Endothelial cell of umbilical vein (primary cell): Measurements from ENCODE around the gene PEX5L. TPM values are rescaled to one million over a fixed set of nuclear protein-coding genes. Genes with fewer than 3 reads are reported as not detected.

ENCODE experiments used
- BruUV-seq: library from RNA; stranded (reverse); fragments of 400-500 nt; replicated peaks from 2 replicates; lab custom pipeline; 2021; lab: Mats Ljungman, UMichigan
- CTCF ChIA-PET: fragments of 300-600, 350-600 bp; sonication (Branson Sonifier 250); formaldehyde crosslinking; loops from one replicate; lab custom pipeline; 2021; ENCODE audit warnings: antibody characterized with exemption, inconsistent platforms; lab: Charles Lee
- POLR2A ChIA-PET: fragments of 300-600, 350-600 bp; sonication (Branson Sonifier 250); formaldehyde crosslinking; loops from one replicate; lab custom pipeline; 2021; ENCODE audit warnings: antibody characterized with exemption, inconsistent platforms; lab: Charles Lee
- DNase-seq: peaks from one replicate; pipeline ENCODE4 v3.0.0-alpha.2; 2011; ENCODE audit warnings: low read depth, low spot score
- FAIRE-seq: peaks from 2 replicates; lab custom pipeline; 2011; peaks lifted over from hg19 to GRCh38; lab: Jason Lieb, UNC
- H2AFZ ChIP-seq: 2 replicates; pipeline ENCODE4 v1.6.0; 2012; ENCODE audit warnings: low read depth, low read length, control low read depth, inconsistent platforms
- H3K27ac ChIP-seq: 2 replicates; pipeline ENCODE4 v1.5.1; 2011; ENCODE audit warnings: low read depth, mild to moderate bottlenecking, control low read depth, low read length, moderate library complexity; ENCODE audit not compliant: insufficient read depth
- H3K27me3 ChIP-seq, 2 experiments: 2 replicates each; pipeline versions ENCODE4 v1.6.0 to v1.6.1; 2011; ENCODE audit warnings: low read length in 2 of 2, mixed read lengths in 1 of 2; ENCODE audit not compliant: control insufficient read depth in 2 of 2, insufficient read depth in 2 of 2
- H3K36me3 ChIP-seq, 2 experiments: 2 replicates in 1 of 2; 3 replicates in 1 of 2; pipeline ENCODE4 v1.5.1; 2011; ENCODE audit warnings: low read length in 2 of 2, mild to moderate bottlenecking in 1 of 2, moderate library complexity in 1 of 2; ENCODE audit not compliant: control insufficient read depth in 2 of 2, insufficient read depth in 2 of 2; ENCODE audit errors: extremely low read depth in 1 of 2
- H3K4me1 ChIP-seq: 3 replicates; pipeline ENCODE4 v1.5.1; 2011; ENCODE audit warnings: mild to moderate bottlenecking, low read length; ENCODE audit not compliant: control insufficient read depth, insufficient read depth; ENCODE audit errors: extremely low read depth
- H3K4me2 ChIP-seq: 2 replicates; pipeline ENCODE4 v1.6.1; 2011; ENCODE audit warnings: low read length, control low read depth, mixed read lengths; ENCODE audit not compliant: insufficient read depth
- H3K4me3 ChIP-seq, 3 experiments: fragments of 200-600 bp in 1 of 3; sonication (generic), shearing (Covaris generic) in 1 of 3; replicated peaks in 1 of 3; 2 replicates each; pipeline ENCODE4 v1.5.1; 2011 to 2016; ENCODE audit warnings: control low read depth in 3 of 3, low read length in 3 of 3, mild to moderate bottlenecking in 2 of 3, inconsistent platforms in 1 of 3, low read depth in 1 of 3, moderate library complexity in 1 of 3; ENCODE audit not compliant: insufficient read depth in 1 of 3
- H3K79me2 ChIP-seq: 2 replicates; pipeline ENCODE4 v1.6.0; 2012; ENCODE audit warnings: low read length, inconsistent platforms; ENCODE audit not compliant: control insufficient read depth, insufficient read depth
- H3K9ac ChIP-seq: replicated peaks from 2 replicates; pipeline ENCODE3; 2011; ENCODE audit warnings: low read length, control low read depth; ENCODE audit not compliant: insufficient read depth; ENCODE audit errors: extremely low read depth
- H3K9me1 ChIP-seq: replicated peaks from 3 replicates; pipeline ENCODE4 v1.6.0; 2011; ENCODE audit warnings: mild to moderate bottlenecking, low read length; ENCODE audit not compliant: control insufficient read depth, insufficient read depth; ENCODE audit errors: extremely low read depth
- H3K9me3 ChIP-seq: replicated peaks from 2 replicates; pipeline ENCODE4 v1.5.1; 2012; ENCODE audit warnings: low read length, inconsistent platforms; ENCODE audit not compliant: control insufficient read depth, insufficient read depth
- H4K20me1 ChIP-seq: replicated peaks from 2 replicates; pipeline ENCODE3; 2011; ENCODE audit warnings: mild to moderate bottlenecking, low read length; ENCODE audit not compliant: control insufficient read depth, insufficient read depth; ENCODE audit errors: extremely low read depth
- CTCF ChIP-seq, 2 donors: IDR thresholded peaks; 1 replicate in 1 of 2; 2 replicates in 1 of 2; pipeline ENCODE4 v1.5.1; 2011; ENCODE audit warnings: low read length in 2 of 2, mild to moderate bottlenecking in 2 of 2, moderate library complexity in 2 of 2, control low read depth in 1 of 2, inconsistent platforms in 1 of 2, low read depth in 1 of 2; ENCODE audit not compliant: insufficient read depth in 1 of 2; ENCODE audit errors: extremely low read depth in 1 of 2
- EZH2 ChIP-seq: IDR thresholded peaks from 2 replicates; pipeline ENCODE4 v1.6.1; 2012; ENCODE audit warnings: borderline replicate concordance, low read depth, mild to moderate bottlenecking, moderate library complexity, low read length, inconsistent platforms; ENCODE audit not compliant: severe bottlenecking
- FOS ChIP-seq: IDR thresholded peaks from 2 replicates; pipeline ENCODE4 v1.6.1; 2011; ENCODE audit warnings: mild to moderate bottlenecking, low read length, moderate library complexity, borderline replicate concordance; ENCODE audit not compliant: insufficient read depth
- GATA2 ChIP-seq: IDR thresholded peaks from 2 replicates; pipeline ENCODE4 v1.7.0; 2011; ENCODE audit warnings: low read depth, mild to moderate bottlenecking, moderate library complexity, mixed read lengths, low read length; ENCODE audit not compliant: insufficient read length, insufficient read depth
- JUN ChIP-seq: IDR thresholded peaks from 2 replicates; pipeline ENCODE4 v1.6.1; 2011; ENCODE audit warnings: borderline replicate concordance, low read depth; ENCODE audit not compliant: insufficient read length, insufficient read depth
- MAX ChIP-seq: IDR thresholded peaks from 2 replicates; pipeline ENCODE4 v1.6.1; 2011; ENCODE audit not compliant: insufficient read depth, insufficient read length
- MYC ChIP-seq: IDR thresholded peaks from one replicate; pipeline ENCODE4 v1.6.1; 2011; ENCODE audit warnings: mild to moderate bottlenecking, low read depth, low read length
- POLR2A ChIP-seq: IDR thresholded peaks from 2 replicates; pipeline ENCODE4 v1.6.1; 2012; ENCODE audit warnings: low read depth, mild to moderate bottlenecking, control low read depth, low read length
- POLR2AphosphoS5 ChIP-seq: IDR thresholded peaks from 2 replicates; pipeline ENCODE4 v1.6.1; 2012; ENCODE audit warnings: low read depth, mild to moderate bottlenecking, control low read depth, low read length, moderate library complexity; ENCODE audit not compliant: insufficient read depth
- dilution Hi-C: fragments of 300-500 bp; cut with MboI; formaldehyde crosslinking; loops from one replicate; pipeline ENCODE4 v1.15.0; 2019; ENCODE audit warnings: low sequenced_read_pairs; ENCODE audit not compliant: extremely low pct_ligation_motif_present
- intact Hi-C: fragments of 100-400 bp; cut with micrococcal nuclease; formaldehyde crosslinking; loops from one replicate; pipeline ENCODE4 v1.10.0; 2022
- polyA plus RNA-seq, 4 experiments: library from polyadenylated mRNA; depleted of rRNA in 3 of 4; stranded (reverse) in 3 of 4; unstranded in 1 of 4; fragments of >200 nt; gene quantifications; 2 replicates each; pipeline versions ENCODE4 v1.2.1 to v1.2.3, GENCODE V29; 2011 to 2012; ENCODE audit warnings: missing spikeins in 1 of 4
- total RNA-seq: library from RNA; stranded (reverse); gene quantifications from 2 replicates; pipeline ENCODE4 v1.2.3, GENCODE V29; 2021

PEX5L gene
- total and polyA plus RNA-seq, 2 donors (not counting 3 experiments of a cell fraction or from before 2014, with no cell fraction given), result not detected

- dilution Hi-C loops, result no loop called here
Measured at GRCh38 chr3:179837374-179837773, 199.4 kb downstream of the PEX5L start.

GRCh38 chr3:179833294-179833693 lies 203.4 kb downstream of the PEX5L start:
- TF ChIP-seq MYC (no peak), EZH2 (no peak), FOS (no peak), CTCF (IDR thresholded peaks at IDR 0.05; ENCODE audit: extremely low read depth in 1 of 2, insufficient read depth in 1 of 2, low read depth in 1 of 2, low read length in 2 of 2) (no peak), POLR2A (no peak), GATA2 (no peak), MAX (no peak), JUN (no peak), POLR2AphosphoS5 (no peak)
- no peak overlapping the region for H2AFZ ChIP-seq
- no TSS peak for BruUV-seq
- no peak overlapping the region for H3K9ac ChIP-seq
- no peak overlapping the region for H3K27ac ChIP-seq
- POLR2A ChIA-PET, result interaction anchor here (0.6 kb wide), 1 partner anchor 911 kb away, joined by 3 read pairs; no protein-coding TSS in a partner anchor
- H3K4me2 ChIP-seq, result no peak overlapping the region
- no peaks in the 10 kb centered on the region for H3K9me3 ChIP-seq
- no peaks in the 10 kb centered on the region for H3K79me2 ChIP-seq
- dilution Hi-C loops (no loop called here), intact Hi-C loops (no loop called here)
- H3K27me3 ChIP-seq, result peaks cover 0 to 4% of the 10 kb centered on the region in 2 experiments
- H3K36me3 ChIP-seq, result no peaks in the 10 kb centered on the region
- CTCF ChIA-PET, result interaction anchor here (1.0 to 1.1 kb wide), 2 partner anchors 9 to 22 kb away, joined by 3 read pairs; no protein-coding TSS in a partner anchor
- FAIRE-seq (no peak), DNase-seq (no peak)
- H3K4me3 ChIP-seq, result no peak overlapping the region
- no peaks in the 10 kb centered on the region for H4K20me1 ChIP-seq
- H3K9me1 ChIP-seq, result no peaks in the 10 kb centered on the region
- no peaks in the 10 kb centered on the region for H3K4me1 ChIP-seq

More at GRCh38 chr3:179837374-179837773, 199.4 kb downstream of the PEX5L start:
- Histone ChIP-seq H3K9ac (no peak overlapping the region), H3K9me3 (no peaks in the 10 kb centered on the region), H3K27ac (no peak overlapping the region), H3K9me1 (no peaks in the 10 kb centered on the region), H3K79me2 (no peaks in the 10 kb centered on the region), H4K20me1 (no peaks in the 10 kb centered on the region), H3K36me3 (no peaks in the 10 kb centered on the region), H3K4me1 (no peaks in the 10 kb centered on the region), H2AFZ (no peak overlapping the region), H3K4me3 (no peak overlapping the region), H3K27me3 (peaks cover 0 to 2% of the 10 kb centered on the region in 2 experiments), H3K4me2 (no peak overlapping the region)
- DNase-seq, result peak; percentile 8
- intact Hi-C loops, result no loop called here
- no peak for TF ChIP-seq EZH2
- TF ChIP-seq FOS, result no peak
- TF ChIP-seq POLR2AphosphoS5, result no peak
- TF ChIP-seq GATA2, result no peak
- ChIA-PET CTCF (interaction anchor here (0.6 to 1.3 kb wide), 4 partner anchors 26 to 188 kb away, joined by 3 to 4 read pairs (median 3); no protein-coding TSS in a partner anchor), POLR2A (no interaction called here)
- FAIRE-seq, result no peak
- no TSS peak for BruUV-seq
